ENCODE results near the gene SLX9. TPM values are rescaled to one million over a fixed set of nuclear protein-coding genes. Genes with fewer than 3 reads are reported as not detected.

Gene SLX9
- total and polyA plus RNA-seq, 2 donors (not counting 1 experiment from before 2014, with no cell fraction given) = 11.7 to 15.9 TPM

- Mint-ChIP-seq H3K27ac (no peak overlapping the region), H3K4me3 (no peak overlapping the region), H3K4me1 (no peaks in the 10 kb centered on the region), H3K27me3 (no peaks in the 10 kb centered on the region), H3K9me3 (ENCODE audit: insufficient read depth) (no peaks in the 10 kb centered on the region)
- TF ChIP-seq EZH2 (IDR thresholded peaks at IDR 0.05; ENCODE audit: borderline replicate concordance, insufficient read depth, low read depth, low read length, poor library complexity, severe bottlenecking) (no peak), CTCF (IDR thresholded peaks at IDR 0.05) (no peak)
- Histone ChIP-seq H2AFZ (ENCODE audit: insufficient read depth, low read depth, low read length, poor library complexity, severe bottlenecking) (no peak overlapping the region), H3K4me2 (replicated peaks; ENCODE audit: low read depth, low read length, poor library complexity, severe bottlenecking) (no peak overlapping the region), H3K9ac (ENCODE audit: low read length) (no peak overlapping the region), H3K27ac (ENCODE audit: low read length in 2 of 2) (no peak overlapping the region), H3K36me3 (replicated peaks in 1 of 2; ENCODE audit: control extremely low read depth in 1 of 2, control insufficient read depth in 1 of 2, extremely low read depth in 1 of 2, insufficient read depth in 2 of 2, low read length in 1 of 2) (peaks cover 0 to 18% of the 10 kb centered on the region in 2 experiments), H3K4me1 (ENCODE audit: control insufficient read depth in 2 of 2, insufficient read depth in 2 of 2, low read length in 2 of 2) (no peaks in the 10 kb centered on the region), H3K27me3 (replicated peaks in 1 of 4; ENCODE audit: control extremely low read depth in 1 of 4, control insufficient read depth in 3 of 4, insufficient read depth in 4 of 4, low read length in 3 of 4) (no peaks in the 10 kb centered on the region), H4K20me1 (ENCODE audit: control insufficient read depth, insufficient read depth, low read length, poor library complexity, severe bottlenecking) (peaks cover 16% of the 10 kb centered on the region), H3K79me2 (ENCODE audit: control insufficient read depth, insufficient read depth, low read length) (no peaks in the 10 kb centered on the region), H3K4me3 (ENCODE audit: control extremely low read depth in 1 of 5, extremely low read depth in 1 of 5, insufficient read depth in 1 of 5, low read depth in 2 of 5, low read length in 4 of 5) (no peak overlapping the region), H3K9me3 (ENCODE audit: control extremely low read depth in 1 of 3, control insufficient read depth in 2 of 3, insufficient read depth in 1 of 3, low read length in 2 of 3) (peaks cover 0 to 4% (median 0%) of the 10 kb centered on the region in 3 donors)
- DNase-seq (no peak), ATAC-seq (ENCODE audit: low read depth) (no peak)
- WGBS (ENCODE audit: insufficient coverage) = 95% methylated on average over 21 of the region's 22 CpGs
- intact Hi-C loops (cut with micrococcal nuclease) = no loop called here
- ChIA-PET CTCF (interaction anchor here (0.7 to 1.2 kb wide), 2 partner anchors 160 to 162 kb away, joined by 3 to 5 read pairs; no protein-coding TSS in a partner anchor), POLR2A (no interaction called here)
Observed at GRCh38 chr21:44977616-44978340, 37.9 kb downstream of the SLX9 start.
